Suprapubic skin (tissue), 4 donors: Measurements from ENCODE around the gene PLD5. TPM values are rescaled to one million over a fixed set of nuclear protein-coding genes. Genes with fewer than 3 reads are reported as not detected.

Experiments
- DNase-seq, 2 donors: peaks; one replicate each; pipeline ENCODE4 v3.0.0-alpha.2; 2019; ENCODE audit warnings: low spot score in 2 of 2
- H3K27ac ChIP-seq: fragments of 200-600 bp; sonication (generic); one replicate; pipeline ENCODE4 v1.5.1; 2019
- H3K27me3 ChIP-seq: fragments of 200-600 bp; sonication (generic); one replicate; pipeline ENCODE4 v1.5.1; 2019
- H3K36me3 ChIP-seq: fragments of 200-600 bp; sonication (generic); one replicate; pipeline ENCODE4 v1.5.1; 2019
- H3K4me1 ChIP-seq: fragments of 200-600 bp; sonication (generic); one replicate; pipeline ENCODE4 v1.5.1; 2019
- H3K4me3 ChIP-seq: fragments of 200-600 bp; sonication (generic); one replicate; pipeline ENCODE4 v1.5.1; 2019; ENCODE audit warnings: mild to moderate bottlenecking
- H3K9me3 ChIP-seq: fragments of 200-600 bp; sonication (generic); one replicate; pipeline ENCODE4 v1.5.1; 2019
- CTCF ChIP-seq, 2 donors: fragments of 200-600 bp in 1 of 2; fragments of 450-650 bp in 1 of 2; sonication (generic) in 1 of 2; IDR thresholded peaks; one replicate each; pipeline ENCODE4 v1.5.1; 2016 to 2019; ENCODE audit warnings: antibody characterized with exemption in 2 of 2, mild to moderate bottlenecking in 1 of 2, moderate library complexity in 1 of 2
- EP300 ChIP-seq: sonication (generic); formaldehyde crosslinking; IDR thresholded peaks from one replicate; pipeline ENCODE4 v1.6.1; 2017; ENCODE audit warnings: antibody characterized with exemption
- POLR2A ChIP-seq, 2 donors: fragments of 450-650 bp; IDR thresholded peaks; one replicate each; pipeline ENCODE4 v1.6.1; 2017; ENCODE audit warnings: antibody characterized with exemption in 2 of 2, mild to moderate bottlenecking in 2 of 2, moderate library complexity in 2 of 2
- POLR2AphosphoS5 ChIP-seq, 3 donors: sonication (generic); formaldehyde crosslinking; IDR thresholded peaks; one replicate each; pipeline ENCODE4 v1.6.1; 2017; ENCODE audit warnings: antibody characterized with exemption in 3 of 3
- WGBS: methylation state at CpG from one replicate; pipeline ENCODE4 v1.1.5; 2018; 5-methylcytosine and 5-hydroxymethylcytosine counted together
- total RNA-seq, 4 donors: library from RNA; depleted of rRNA; stranded (reverse); fragments of >200 nt; gene quantifications; one replicate each; pipeline ENCODE4 v1.1.0, GENCODE V29; 2016

Gene PLD5
- total RNA-seq, 4 donors from 2014 or later, result 0.21 to 0.64 TPM; not detected in 2

GRCh38 chr1:242556276-242556675 lies 31.8 kb upstream of the PLD5 start:
- Histone ChIP-seq H3K27me3 (no peaks in the 10 kb centered on the region), H3K9me3 (no peaks in the 10 kb centered on the region), H3K27ac (no peak overlapping the region), H3K36me3 (no peaks in the 10 kb centered on the region), H3K4me1 (no peaks in the 10 kb centered on the region), H3K4me3 (no peak overlapping the region)
- DNase-seq, result no peak
- TF ChIP-seq POLR2A (IDR thresholded peaks at IDR 0.05) (no peak), EP300 (no peak), CTCF (IDR thresholded peaks at IDR 0.05) (no peak), POLR2AphosphoS5 (IDR thresholded peaks at IDR 0.05) (no peak)

- Histone ChIP-seq H3K27me3 (no peaks in the 10 kb centered on the region), H3K4me1 (no peaks in the 10 kb centered on the region), H3K36me3 (no peaks in the 10 kb centered on the region), H3K4me3 (no peak overlapping the region), H3K9me3 (no peaks in the 10 kb centered on the region), H3K27ac (no peak overlapping the region)
- TF ChIP-seq POLR2AphosphoS5 (IDR thresholded peaks at IDR 0.05) (no peak), CTCF (IDR thresholded peaks at IDR 0.05) (no peak), EP300 (no peak), POLR2A (IDR thresholded peaks at IDR 0.05) (no peak)
- DNase-seq, result no peak
- WGBS, result 84% methylated on average over 6 of the region's 6 CpGs
Observed at GRCh38 chr1:242554577-242554976, 30.1 kb upstream of the PLD5 start.

- TF ChIP-seq POLR2AphosphoS5 (IDR thresholded peaks at IDR 0.05) (no peak), CTCF (IDR thresholded peaks at IDR 0.05) (no peak), POLR2A (IDR thresholded peaks at IDR 0.05) (no peak), EP300 (no peak)
- Histone ChIP-seq H3K4me3 (no peak overlapping the region), H3K9me3 (no peaks in the 10 kb centered on the region), H3K4me1 (no peaks in the 10 kb centered on the region), H3K27me3 (no peaks in the 10 kb centered on the region), H3K27ac (no peak overlapping the region), H3K36me3 (no peaks in the 10 kb centered on the region)
- 62% methylated on average over 6 of the region's 6 CpGs for WGBS
- DNase-seq, result no peak
Observed at GRCh38 chr1:242546849-242547729, 22.6 kb upstream of the PLD5 start.

GRCh38 chr1:242546441-242546840 lies 21.9 kb upstream of the PLD5 start:
- Histone ChIP-seq H3K36me3 (no peaks in the 10 kb centered on the region), H3K4me1 (no peaks in the 10 kb centered on the region), H3K9me3 (no peaks in the 10 kb centered on the region), H3K4me3 (no peak overlapping the region), H3K27ac (no peak overlapping the region), H3K27me3 (no peaks in the 10 kb centered on the region)
- 88% methylated on average over 3 of the region's 3 CpGs for WGBS
- no peak for DNase-seq
- TF ChIP-seq CTCF (IDR thresholded peaks at IDR 0.05) (no peak), EP300 (no peak), POLR2AphosphoS5 (IDR thresholded peaks at IDR 0.05) (no peak), POLR2A (IDR thresholded peaks at IDR 0.05) (no peak)

GRCh38 chr1:242544071-242544470 lies 19.6 kb upstream of the PLD5 start:
- WGBS, result 54% methylated on average over 2 of the region's 2 CpGs
- Histone ChIP-seq H3K36me3 (no peaks in the 10 kb centered on the region), H3K4me1 (no peaks in the 10 kb centered on the region), H3K27me3 (no peaks in the 10 kb centered on the region), H3K27ac (no peak overlapping the region), H3K9me3 (no peaks in the 10 kb centered on the region), H3K4me3 (no peak overlapping the region)
- TF ChIP-seq POLR2AphosphoS5 (IDR thresholded peaks at IDR 0.05) (no peak), CTCF (IDR thresholded peaks at IDR 0.05) (no peak), POLR2A (IDR thresholded peaks at IDR 0.05) (no peak), EP300 (no peak)
- no peak for DNase-seq
